Nephron progenitor cell (in vitro differentiated cells): Measurements from ENCODE around the gene SENP1.

Experiments
- DNase-seq: peaks from one replicate; pipeline ENCODE4 v3.0.0; 2021
- H3K27ac Mint-ChIP-seq: 2 replicates; pipeline ENCODE4 v1.8.0; 2021; ENCODE audit warnings: mild to moderate bottlenecking, moderate library complexity, mixed read lengths
- H3K27me3 Mint-ChIP-seq: 2 replicates; pipeline ENCODE4 v1.8.0; 2021; ENCODE audit warnings: mild to moderate bottlenecking, low read depth, mixed read lengths; ENCODE audit not compliant: poor library complexity
- H3K36me3 Mint-ChIP-seq: 2 replicates; pipeline ENCODE4 v1.8.0; 2021; ENCODE audit warnings: low read depth, mixed read lengths
- H3K4me1 Mint-ChIP-seq: 2 replicates; pipeline ENCODE4 v1.8.0; 2021; ENCODE audit warnings: mixed read lengths
- H3K4me3 Mint-ChIP-seq: 2 replicates; pipeline ENCODE4 v1.8.0; 2021; ENCODE audit warnings: mild to moderate bottlenecking, moderate library complexity, mixed read lengths
- H3K9me3 Mint-ChIP-seq: 2 replicates; pipeline ENCODE4 v1.8.0; 2021; ENCODE audit warnings: mild to moderate bottlenecking, moderate library complexity, mixed read lengths
- TF ChIP-seq, protein P1 (sequence below): fragments of 200-600 bp; sonication (generic); IDR thresholded peaks from 2 replicates; pipeline ENCODE4 v1.5.0; 2021; ENCODE audit warnings: antibody characterized with exemption

Gene SENP1

DNA sequence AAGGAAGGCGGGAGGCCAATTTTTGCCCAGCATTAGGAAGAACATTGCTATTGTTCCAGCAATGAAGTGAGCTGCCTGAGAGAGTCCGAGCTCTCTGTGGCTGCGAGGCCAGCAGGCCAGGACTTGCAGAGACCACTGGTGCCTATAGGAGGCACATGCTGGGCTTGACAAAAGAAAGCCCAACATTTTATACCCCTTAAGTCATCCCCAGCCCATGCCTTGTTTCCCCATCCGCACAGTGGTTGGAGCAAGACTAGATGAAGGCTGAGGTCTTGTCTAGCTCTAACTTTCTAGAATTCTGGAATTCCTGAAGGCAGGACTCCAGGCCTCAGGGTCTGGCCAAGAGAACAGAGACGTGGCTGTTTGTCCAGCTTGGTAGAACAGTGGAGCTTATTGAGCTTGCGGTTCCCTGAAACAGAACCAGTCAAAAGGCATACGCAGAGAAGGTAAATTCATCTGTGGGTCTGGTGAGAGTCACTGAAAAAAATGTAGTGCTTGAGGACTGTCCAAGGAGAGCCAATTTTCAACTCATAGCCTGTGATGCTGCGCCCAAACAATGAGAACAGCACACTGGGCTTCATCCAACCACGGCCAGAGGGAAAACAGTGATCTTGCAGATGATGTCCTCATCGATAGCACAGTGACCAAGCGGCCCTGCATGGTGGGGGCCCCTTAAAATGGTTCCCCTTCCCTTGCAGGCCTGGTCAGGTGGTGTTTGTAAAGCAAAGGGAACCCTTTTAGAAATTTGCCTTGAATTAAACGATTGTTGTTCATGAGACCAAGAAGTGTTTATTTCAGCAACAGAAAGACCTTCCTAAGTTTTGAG, 74.5 kb downstream of the SENP1 start:
- peaks cover 92% of the 10 kb centered on the region for H3K4me1 Mint-ChIP-seq
- no peaks in the 10 kb centered on the region for H3K36me3 Mint-ChIP-seq
- no peaks in the 10 kb centered on the region for H3K9me3 Mint-ChIP-seq
- H3K27ac Mint-ChIP-seq, result peak overlapping the region; percentile 32
- no peak for DNase-seq
- TF ChIP-seq, protein P1, sequence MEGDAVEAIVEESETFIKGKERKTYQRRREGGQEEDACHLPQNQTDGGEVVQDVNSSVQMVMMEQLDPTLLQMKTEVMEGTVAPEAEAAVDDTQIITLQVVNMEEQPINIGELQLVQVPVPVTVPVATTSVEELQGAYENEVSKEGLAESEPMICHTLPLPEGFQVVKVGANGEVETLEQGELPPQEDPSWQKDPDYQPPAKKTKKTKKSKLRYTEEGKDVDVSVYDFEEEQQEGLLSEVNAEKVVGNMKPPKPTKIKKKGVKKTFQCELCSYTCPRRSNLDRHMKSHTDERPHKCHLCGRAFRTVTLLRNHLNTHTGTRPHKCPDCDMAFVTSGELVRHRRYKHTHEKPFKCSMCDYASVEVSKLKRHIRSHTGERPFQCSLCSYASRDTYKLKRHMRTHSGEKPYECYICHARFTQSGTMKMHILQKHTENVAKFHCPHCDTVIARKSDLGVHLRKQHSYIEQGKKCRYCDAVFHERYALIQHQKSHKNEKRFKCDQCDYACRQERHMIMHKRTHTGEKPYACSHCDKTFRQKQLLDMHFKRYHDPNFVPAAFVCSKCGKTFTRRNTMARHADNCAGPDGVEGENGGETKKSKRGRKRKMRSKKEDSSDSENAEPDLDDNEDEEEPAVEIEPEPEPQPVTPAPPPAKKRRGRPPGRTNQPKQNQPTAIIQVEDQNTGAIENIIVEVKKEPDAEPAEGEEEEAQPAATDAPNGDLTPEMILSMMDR, result no peak
- no peak overlapping the region for H3K4me3 Mint-ChIP-seq
- no peaks in the 10 kb centered on the region for H3K27me3 Mint-ChIP-seq

DNA sequence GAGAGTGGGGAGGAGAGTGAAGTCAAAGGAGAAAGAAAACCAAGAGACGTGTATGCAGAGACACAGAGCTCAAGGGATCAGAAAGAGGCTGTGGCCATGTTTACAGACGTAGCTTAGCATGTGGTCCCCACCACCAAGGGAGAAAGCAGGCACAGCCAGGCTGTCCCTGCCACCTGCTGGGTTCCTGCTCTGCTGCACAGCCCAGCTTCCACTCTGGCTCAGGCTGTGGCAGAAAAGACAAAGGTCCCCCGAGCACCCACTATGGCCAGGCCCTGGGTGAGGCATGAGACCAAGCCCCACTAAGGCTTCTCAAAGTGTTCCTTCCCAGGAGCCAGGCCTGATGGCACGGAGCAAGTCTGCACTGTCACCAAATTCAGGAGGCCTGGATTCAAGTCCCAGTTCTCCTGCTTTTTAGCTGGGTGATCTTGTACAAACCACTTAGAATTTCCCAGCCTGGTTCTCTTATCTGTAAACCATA, 75.7 kb downstream of the SENP1 start:
- H3K4me3 Mint-ChIP-seq, result peak overlapping the region; percentile 6
- TF ChIP-seq, protein P1, result no peak
- no peaks in the 10 kb centered on the region for H3K27me3 Mint-ChIP-seq
- peak overlapping the region; percentile 97 for H3K27ac Mint-ChIP-seq
- H3K9me3 Mint-ChIP-seq, result no peaks in the 10 kb centered on the region
- no peaks in the 10 kb centered on the region for H3K36me3 Mint-ChIP-seq
- DNase-seq, result no peak
- H3K4me1 Mint-ChIP-seq, result peaks cover 95% of the 10 kb centered on the region

DNA sequence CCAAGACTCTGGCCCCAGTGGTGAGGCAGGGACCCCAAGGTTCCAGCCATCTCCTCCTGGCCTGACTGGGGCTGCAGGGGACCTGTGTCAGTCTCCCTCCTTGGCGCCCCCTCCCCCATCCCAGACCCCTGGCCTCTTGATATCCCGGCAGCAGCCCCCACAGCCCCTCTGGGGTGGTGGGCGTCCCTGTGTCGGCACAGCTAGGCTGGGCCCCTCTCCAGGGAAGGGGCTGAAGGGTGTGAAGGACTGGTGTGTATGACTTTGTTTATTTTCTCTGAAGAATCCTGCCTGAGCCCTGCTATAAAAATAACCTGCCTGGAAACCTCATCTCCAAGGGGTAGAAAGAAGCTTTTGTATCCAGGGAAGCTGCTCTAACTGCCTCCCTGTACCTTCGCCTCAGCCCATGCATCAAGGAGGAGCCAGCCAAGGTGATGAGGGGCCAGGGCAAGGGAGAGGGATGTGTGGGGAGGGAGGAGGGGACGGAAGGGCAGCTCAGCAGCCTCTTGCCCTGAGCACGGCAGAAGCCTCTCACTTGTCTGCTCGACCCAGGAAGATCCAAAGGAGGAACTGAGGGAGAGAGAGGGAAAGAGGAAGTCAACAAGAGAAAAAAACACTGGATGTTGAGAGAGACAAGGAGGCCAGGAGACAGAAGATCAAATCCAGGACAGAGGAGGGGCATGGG, 76.2 kb downstream of the SENP1 start:
- TF ChIP-seq, protein P1, result no peak
- H3K4me3 Mint-ChIP-seq, result peak overlapping the region; percentile 21
- H3K36me3 Mint-ChIP-seq, result no peaks in the 10 kb centered on the region
- peaks cover 95% of the 10 kb centered on the region for H3K4me1 Mint-ChIP-seq
- no peaks in the 10 kb centered on the region for H3K27me3 Mint-ChIP-seq
- peak overlapping the region; percentile 97 for H3K27ac Mint-ChIP-seq
- no peak for DNase-seq
- no peaks in the 10 kb centered on the region for H3K9me3 Mint-ChIP-seq

DNA sequence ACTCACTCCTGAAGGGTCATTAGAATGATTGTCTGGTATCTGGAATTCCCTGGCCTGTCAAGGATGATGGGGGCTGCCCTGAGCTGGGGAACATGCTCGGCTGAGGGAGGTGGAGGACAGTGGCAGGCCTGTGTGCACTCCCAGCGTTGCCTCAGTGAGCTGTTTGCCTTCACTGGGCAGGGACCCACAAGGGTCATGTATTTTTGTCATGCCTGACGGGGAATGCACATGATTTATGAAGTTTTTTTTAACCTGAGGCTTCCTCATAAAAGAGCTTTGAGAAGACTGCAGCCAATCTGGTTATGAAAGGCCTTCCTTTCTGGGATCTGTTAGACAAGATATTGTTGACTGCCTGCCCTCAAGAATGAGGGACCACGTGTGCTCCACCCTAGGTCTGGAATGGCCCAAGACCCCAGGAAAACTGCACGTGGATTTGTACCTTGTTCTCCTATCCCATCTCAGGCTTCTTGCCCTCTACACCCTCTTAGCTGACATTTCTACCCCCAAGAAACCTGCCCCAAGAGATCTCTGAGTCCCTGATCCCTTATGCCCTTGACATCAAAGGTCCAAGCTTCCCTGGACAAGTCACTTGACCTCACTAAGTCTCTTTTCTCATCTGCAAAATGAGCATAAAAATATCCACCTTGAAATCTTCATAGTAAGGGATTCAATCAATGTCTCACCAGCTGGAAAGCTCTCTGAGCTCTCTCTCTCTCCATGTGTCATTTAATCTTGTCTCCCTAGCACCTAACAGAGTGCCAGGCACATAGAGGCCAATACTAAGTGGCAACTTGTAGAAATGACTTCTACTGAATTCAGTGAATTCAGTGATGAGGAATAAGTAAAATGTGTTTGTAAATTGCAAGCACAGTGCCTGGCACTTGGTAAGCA, 77.1 kb downstream of the SENP1 start:
- H3K4me3 Mint-ChIP-seq, result peak overlapping the region; percentile 37
- H3K36me3 Mint-ChIP-seq, result no peaks in the 10 kb centered on the region
- H3K27me3 Mint-ChIP-seq, result no peaks in the 10 kb centered on the region
- DNase-seq, result peak; percentile 41
- TF ChIP-seq, protein P1, result no peak
- H3K9me3 Mint-ChIP-seq, result no peaks in the 10 kb centered on the region
- peak overlapping the region; percentile 97 for H3K27ac Mint-ChIP-seq
- peaks cover 98% of the 10 kb centered on the region for H3K4me1 Mint-ChIP-seq

DNA sequence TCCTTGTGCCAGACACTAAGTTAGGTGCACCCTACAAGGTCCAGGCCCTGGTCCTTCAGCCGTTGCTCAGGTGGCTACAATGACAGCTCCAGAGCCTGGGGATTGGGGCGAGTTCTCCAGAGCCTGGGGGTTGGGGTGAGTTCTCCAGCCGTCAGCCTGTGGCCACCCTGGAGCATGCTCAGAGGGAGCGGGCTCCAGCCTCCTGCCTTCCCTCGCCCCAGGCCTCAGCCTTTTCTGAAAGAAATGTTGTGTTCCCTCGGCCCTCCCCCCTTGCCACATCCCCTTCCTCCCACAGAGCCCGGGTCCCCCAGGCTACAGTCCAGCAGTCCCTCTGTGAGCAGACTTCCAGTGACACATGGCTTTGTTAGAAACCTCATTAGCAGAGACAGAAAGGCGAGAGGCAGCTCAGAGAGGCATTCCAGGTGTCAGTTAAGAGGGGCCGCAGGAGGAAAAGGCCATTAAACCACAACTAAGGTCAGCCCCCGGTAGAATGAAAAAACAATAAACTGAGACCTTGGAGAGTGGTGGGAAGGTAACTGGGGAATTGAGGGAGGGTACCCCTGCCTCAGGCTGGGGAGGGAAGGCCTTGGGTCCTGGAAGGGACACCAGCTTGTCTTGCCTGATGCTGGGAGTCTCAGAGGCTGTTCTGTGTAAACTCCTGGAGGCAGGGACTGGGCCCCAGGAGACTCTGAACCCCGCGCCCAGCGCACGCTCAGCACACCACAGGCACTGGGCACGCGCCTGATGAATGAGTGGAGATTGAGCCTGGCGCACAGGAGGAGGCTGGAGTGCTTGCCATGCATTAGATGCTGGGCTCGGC, 78.5 kb downstream of the SENP1 start:
- H3K4me1 Mint-ChIP-seq, result peaks cover 99% of the 10 kb centered on the region
- TF ChIP-seq, protein P1, result no peak
- DNase-seq, result peak; percentile 46
- peak overlapping the region; percentile 97 for H3K27ac Mint-ChIP-seq
- H3K4me3 Mint-ChIP-seq, result peak overlapping the region; percentile 64
- H3K27me3 Mint-ChIP-seq, result no peaks in the 10 kb centered on the region
- H3K9me3 Mint-ChIP-seq, result no peaks in the 10 kb centered on the region
- no peaks in the 10 kb centered on the region for H3K36me3 Mint-ChIP-seq
